GM19043 (cell line): ENCODE results near the gene LCOR.
A peak's percentile ranks its signal among the peaks of the same experiment; 100 is the strongest.

ENCODE experiments used
- ATAC-seq: cut with Tn5 transposase; IDR thresholded peaks from one replicate; pipeline ENCODE4 v1.9.1; 2021; ENCODE audit warnings: low read depth; ENCODE audit not compliant: unreplicated experiment

The LCOR gene

GRCh38 chr10:96982149-96982930 lies 150.2 kb downstream of the LCOR start:
- no peak for ATAC-seq

GRCh38 chr10:96984541-96985131 lies 152.5 kb downstream of the LCOR start:
- ATAC-seq, result no peak

DNA sequence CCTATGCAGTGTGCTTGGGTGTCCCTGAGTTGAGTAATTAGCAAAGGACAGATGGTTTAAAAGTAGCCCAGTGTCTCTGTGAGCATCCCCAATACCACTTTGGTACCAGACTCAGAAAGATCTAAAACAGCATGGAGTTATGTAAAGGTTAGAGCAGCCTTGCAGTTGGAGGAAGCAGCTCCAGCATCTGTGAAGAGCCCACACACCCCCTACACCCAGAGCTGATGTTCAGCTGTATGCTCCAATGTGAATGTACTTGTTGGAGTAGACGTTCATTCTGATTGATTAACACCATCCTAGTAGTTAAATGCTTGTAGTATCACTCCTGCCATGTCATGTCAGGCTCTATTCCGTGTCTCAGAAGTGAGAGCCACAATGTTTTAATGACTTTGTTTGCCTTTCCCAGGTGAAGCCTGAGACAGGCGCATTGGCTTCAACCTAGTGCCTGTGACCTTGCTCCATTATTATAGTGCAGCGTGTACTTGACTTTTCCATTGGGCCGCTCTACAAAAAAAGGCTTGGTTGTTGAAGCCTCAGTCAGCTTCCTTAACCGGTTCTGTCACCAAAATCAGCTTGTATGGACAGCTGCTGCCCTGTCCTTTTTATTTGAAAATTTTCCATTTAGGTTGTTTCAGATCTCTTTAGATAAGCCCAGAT lies 154.2 kb downstream of the LCOR start:
- no peak for ATAC-seq

GRCh38 chr10:96987141-96987841 lies 155.2 kb downstream of the LCOR start:
- ATAC-seq, result no peak

GRCh38 chr10:96987842-96988175 lies 155.7 kb downstream of the LCOR start:
- no peak for ATAC-seq

GRCh38 chr10:96988426-96988825 lies 156.3 kb downstream of the LCOR start:
- no peak for ATAC-seq

DNA sequence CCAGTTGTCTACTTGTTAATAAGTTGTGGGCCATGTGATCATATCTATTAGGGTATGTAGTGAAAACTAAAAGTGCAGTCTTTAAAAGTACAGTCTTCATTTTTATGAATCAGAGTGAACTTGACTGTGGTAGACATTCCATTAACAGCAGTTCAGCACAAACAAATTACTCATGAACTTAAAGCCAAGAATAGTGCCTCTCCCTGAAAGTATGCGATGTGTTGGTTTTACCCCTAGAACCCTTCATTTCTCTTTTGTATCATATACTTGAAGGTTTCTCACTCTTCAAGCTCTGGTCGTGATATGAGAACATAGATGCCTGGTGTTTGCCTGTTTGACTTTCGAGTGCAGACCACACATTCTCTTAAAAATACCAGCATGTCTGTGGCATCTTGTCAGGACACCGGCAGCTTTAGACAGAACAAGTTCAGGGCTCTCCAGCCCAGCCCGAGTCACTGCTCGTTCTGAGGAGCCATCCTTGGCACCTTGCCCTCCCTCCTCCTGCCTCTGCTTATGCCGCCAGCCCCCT lies 159.3 kb downstream of the LCOR start:
- ATAC-seq, result no peak

GRCh38 chr10:96992721-96993120 lies 160.6 kb downstream of the LCOR start:
- peak; percentile 80 for ATAC-seq

- no peak for ATAC-seq
These were observed 163.8 kb downstream of the LCOR start for GRCh38 chr10:96995851-96996250.

DNA sequence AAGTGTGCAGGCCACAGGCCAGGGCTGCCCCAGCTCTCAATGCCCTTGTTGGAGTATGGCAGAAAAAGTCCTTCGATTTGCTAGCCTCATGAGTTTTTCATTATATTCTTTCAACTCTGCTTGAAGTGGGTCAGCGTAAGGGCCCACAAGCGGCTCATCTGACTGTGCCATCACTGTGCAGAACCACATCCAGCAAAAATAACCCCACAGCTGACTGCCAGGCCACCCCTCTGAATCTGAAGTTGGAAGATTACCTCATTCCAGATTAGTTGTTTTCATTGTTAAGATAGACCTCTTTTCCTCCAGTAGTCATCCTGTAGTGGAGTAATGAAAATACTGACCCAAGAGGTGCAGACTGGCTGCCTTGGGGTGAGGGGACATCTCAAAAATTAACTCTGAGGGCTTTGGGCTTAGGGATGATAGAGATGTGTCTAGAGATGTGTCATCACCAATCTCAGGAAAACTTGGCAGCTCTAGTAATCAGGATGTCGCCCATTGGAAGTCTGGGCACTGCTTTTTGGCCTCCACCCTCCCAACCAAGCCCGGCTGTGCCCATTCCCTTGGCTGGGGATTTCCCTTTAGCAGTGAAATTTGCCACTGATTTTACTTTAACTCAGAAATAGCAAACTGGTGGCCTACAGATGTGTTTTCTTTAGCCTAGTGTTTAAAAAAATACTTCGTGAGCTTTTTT lies 164.3 kb downstream of the LCOR start:
- no peak for ATAC-seq

DNA sequence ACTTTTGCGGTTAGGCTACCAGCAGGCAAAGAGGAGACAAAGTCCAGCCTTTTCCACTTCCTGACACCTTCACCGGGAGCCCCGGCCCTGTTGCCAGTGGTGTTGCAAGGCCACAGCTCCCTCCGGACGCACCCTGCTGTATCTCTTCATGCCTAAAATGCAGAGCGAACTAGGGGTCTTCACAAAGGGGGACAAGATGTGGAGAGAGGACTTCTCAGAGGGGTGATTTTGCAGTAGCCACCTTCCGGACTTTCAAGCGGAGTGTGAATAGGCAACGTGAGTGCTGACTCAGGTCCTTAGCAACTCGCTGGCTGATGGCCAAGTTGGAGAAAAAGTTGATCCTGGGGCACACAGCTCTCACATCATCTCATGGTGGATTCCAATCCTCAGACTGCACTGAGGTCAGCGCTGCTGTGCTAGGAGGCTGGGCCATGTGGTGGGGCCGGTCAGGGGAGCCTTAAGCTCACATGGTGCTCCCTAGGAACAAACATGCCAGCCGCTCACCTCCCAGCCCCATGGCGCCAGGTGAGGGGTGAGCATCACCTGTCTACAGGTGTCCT lies 166.3 kb downstream of the LCOR start:
- no peak for ATAC-seq

- no peak for ATAC-seq
These were observed 167.2 kb downstream of the LCOR start for GRCh38 chr10:96999337-96999736.

GRCh38 chr10:96999987-97000386 lies 167.9 kb downstream of the LCOR start:
- no peak for ATAC-seq

DNA sequence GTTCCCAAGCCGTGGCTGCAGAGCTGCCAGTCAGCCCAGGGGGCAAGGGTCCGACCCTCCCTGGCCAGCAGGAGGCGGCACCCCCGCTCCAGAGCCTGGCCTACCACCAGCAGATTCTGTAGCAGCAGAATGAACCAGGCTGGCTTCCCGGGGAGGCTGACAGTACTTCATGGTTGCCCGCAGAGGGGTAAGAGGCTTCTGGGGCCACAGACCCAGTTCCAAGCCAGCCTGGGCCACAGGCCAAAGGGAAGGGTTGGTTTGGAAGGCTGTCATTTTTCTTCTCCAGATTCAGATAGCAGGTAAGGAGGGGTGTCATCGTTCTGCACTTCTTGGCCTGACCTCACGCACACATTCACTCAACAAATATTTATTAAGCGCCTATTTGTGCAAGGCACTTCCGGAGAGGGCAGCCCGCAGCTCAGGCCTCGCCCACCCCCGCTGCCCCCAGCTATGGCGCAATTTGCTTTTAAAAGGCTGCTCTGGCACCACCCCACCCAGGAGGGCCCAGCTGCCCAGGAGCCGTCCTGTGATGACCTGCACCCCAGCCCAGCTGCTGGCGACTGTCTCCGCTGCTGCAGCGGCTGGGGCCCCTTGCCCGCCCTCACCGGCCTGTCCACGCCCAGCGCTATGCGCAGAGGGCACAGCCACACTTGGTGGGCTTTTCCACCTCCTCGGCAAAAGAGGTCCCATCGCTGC lies 168.5 kb downstream of the LCOR start:
- ATAC-seq, result no peak

DNA sequence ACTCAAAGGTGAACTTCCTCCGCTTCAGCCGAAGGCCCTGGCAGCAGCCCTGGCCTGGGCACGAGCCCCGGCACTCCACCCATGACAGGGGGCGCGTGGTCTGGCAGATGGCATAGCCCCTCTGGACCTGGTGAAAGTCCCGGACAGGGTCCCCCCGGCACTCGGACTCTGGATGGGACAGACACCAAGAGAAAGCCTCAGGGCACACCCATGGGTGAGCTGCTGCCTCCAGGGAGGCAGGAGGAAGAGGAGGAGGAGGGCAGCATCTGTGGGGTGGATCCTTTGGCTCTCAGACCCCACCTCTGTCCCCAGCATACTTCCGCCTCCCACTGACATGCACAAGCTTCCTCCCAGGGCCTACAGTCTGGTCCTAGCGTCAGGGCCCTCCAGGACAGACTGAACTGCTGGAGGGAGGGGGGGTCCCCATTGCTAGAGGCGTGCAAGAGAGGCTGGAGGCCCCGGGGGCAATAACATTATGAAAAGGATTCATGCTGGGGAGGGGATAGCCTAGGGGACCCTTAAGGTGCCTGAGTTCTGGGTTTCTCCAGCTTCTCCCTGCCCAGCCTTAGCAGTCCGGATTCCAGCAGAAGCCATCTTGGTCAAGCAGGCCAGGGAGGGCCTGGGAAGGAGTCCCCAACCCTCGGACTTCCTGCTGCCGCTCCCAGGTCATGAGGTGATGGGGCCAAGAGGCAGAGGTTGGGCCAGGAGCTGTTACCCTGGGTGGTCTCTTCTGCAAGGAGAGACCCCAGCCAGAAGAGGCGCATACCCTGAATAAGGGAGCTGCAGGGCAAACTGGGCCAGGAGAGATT lies 169.3 kb downstream of the LCOR start:
- no peak for ATAC-seq

GRCh38 chr10:97002670-97003069 lies 170.6 kb downstream of the LCOR start:
- ATAC-seq, result no peak

- no peak for ATAC-seq
These were observed 171.2 kb downstream of the LCOR start for GRCh38 chr10:97003151-97003803.

- ATAC-seq, result no peak
These were observed 171.7 kb downstream of the LCOR start for GRCh38 chr10:97003804-97004201.
